ENCODE data around the gene PBX3. TPM values are rescaled to one million over a fixed set of nuclear protein-coding genes. Genes with fewer than 3 reads are reported as not detected.

The PBX3 gene
- total RNA-seq, 1 donor from 2014 or later: 37.6 TPM

DNA sequence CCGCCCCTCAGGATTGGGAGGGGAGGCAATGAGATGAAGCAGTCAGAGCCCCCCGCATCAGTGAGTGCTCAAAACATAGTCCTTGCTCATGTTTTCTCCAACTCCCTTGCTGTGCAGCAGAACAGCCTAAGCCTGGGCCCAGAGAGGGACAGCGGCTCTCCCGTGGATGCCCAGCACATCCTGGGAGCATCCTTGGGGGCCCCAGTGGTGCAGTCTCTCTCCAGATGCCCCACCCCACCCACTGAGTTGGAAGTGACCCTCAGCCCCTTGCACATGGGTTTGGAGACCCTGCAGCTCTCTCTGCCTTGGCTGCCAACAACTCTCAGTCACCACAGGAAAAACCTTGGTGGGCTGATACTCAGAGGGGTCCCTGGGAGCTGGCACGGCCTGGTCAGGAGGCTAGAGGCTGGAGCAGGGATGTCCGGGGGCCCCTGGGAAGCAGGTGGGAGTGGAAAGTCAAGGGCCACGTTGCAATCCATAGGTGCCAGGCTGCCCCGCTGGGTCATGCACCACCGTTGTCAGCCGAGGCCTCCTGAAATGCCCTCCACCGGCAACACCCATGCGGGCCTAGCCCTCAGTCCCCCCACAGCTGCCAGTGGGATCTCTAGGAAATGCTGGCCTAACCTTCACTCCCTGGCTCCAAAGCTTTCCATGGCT, 242.5 kb downstream of the PBX3 start:
- Mint-ChIP-seq H3K4me3 (ENCODE audit: unreplicated experiment) (no peak overlapping the region), H3K27me3 (ENCODE audit: unreplicated experiment) (peaks cover 15% of the 10 kb centered on the region), H3K4me1 (ENCODE audit: unreplicated experiment) (no peaks in the 10 kb centered on the region), H3K9me3 (ENCODE audit: unreplicated experiment) (no peaks in the 10 kb centered on the region), H3K36me3 (ENCODE audit: low read depth, unreplicated experiment) (peaks cover 4% of the 10 kb centered on the region), H3K27ac (ENCODE audit: unreplicated experiment) (no peak overlapping the region)
- TF ChIP-seq, protein P1, sequence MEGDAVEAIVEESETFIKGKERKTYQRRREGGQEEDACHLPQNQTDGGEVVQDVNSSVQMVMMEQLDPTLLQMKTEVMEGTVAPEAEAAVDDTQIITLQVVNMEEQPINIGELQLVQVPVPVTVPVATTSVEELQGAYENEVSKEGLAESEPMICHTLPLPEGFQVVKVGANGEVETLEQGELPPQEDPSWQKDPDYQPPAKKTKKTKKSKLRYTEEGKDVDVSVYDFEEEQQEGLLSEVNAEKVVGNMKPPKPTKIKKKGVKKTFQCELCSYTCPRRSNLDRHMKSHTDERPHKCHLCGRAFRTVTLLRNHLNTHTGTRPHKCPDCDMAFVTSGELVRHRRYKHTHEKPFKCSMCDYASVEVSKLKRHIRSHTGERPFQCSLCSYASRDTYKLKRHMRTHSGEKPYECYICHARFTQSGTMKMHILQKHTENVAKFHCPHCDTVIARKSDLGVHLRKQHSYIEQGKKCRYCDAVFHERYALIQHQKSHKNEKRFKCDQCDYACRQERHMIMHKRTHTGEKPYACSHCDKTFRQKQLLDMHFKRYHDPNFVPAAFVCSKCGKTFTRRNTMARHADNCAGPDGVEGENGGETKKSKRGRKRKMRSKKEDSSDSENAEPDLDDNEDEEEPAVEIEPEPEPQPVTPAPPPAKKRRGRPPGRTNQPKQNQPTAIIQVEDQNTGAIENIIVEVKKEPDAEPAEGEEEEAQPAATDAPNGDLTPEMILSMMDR (IDR thresholded peaks at IDR 0.05; ENCODE audit: unreplicated experiment): no peak
- no peak for DNase-seq (ENCODE audit: low spot score)

DNA sequence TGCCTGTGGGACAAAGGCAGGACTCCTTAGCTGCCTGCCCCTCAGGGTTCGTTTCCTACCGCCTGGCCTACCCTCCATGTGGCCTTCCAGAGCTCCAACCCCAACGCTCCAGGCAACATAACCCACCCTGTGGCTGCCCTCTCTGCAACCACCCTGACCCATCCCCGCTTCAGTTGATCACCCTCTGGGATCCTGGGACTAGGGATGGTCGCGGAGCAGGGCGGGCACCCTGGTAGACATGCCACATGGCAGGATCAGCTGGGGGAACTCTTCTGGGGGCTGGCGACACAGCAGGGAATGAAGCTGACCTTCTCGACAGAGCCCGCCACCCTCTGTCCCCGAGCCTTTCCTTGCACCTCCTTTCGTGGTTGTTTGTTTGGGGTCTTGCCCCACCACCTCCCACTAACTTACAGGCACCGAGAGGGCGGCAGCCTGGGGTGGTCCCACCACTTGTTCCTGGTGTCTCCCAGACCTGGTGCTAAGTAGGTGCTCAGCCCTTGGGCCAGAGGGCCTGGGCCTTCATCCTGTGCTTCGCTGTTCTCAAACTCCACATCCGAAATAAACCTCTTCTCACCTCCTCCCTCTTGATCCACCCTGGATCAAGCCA, 243.1 kb downstream of the PBX3 start:
- peak overlapping the region; percentile 42 for H3K27ac Mint-ChIP-seq (ENCODE audit: unreplicated experiment)
- no peaks in the 10 kb centered on the region for H3K4me1 Mint-ChIP-seq (ENCODE audit: unreplicated experiment)
- TF ChIP-seq, protein P1 (IDR thresholded peaks at IDR 0.05; ENCODE audit: unreplicated experiment): no peak
- H3K4me3 Mint-ChIP-seq (ENCODE audit: unreplicated experiment): no peak overlapping the region
- no peaks in the 10 kb centered on the region for H3K9me3 Mint-ChIP-seq (ENCODE audit: unreplicated experiment)
- H3K27me3 Mint-ChIP-seq (ENCODE audit: unreplicated experiment): peaks cover 12% of the 10 kb centered on the region
- DNase-seq (ENCODE audit: low spot score): no peak
- no peaks in the 10 kb centered on the region for H3K36me3 Mint-ChIP-seq (ENCODE audit: low read depth, unreplicated experiment)

GRCh38 chr9:125990793-125991220, 243.6 kb downstream of the PBX3 start:
- H3K27ac Mint-ChIP-seq (ENCODE audit: unreplicated experiment): peak overlapping the region; percentile 49
- no peak overlapping the region for H3K4me3 Mint-ChIP-seq (ENCODE audit: unreplicated experiment)
- no peaks in the 10 kb centered on the region for H3K9me3 Mint-ChIP-seq (ENCODE audit: unreplicated experiment)
- DNase-seq (ENCODE audit: low spot score): no peak
- no peaks in the 10 kb centered on the region for H3K36me3 Mint-ChIP-seq (ENCODE audit: low read depth, unreplicated experiment)
- no peaks in the 10 kb centered on the region for H3K4me1 Mint-ChIP-seq (ENCODE audit: unreplicated experiment)
- TF ChIP-seq, protein P1 (IDR thresholded peaks at IDR 0.05; ENCODE audit: unreplicated experiment): no peak
- peaks cover 11% of the 10 kb centered on the region for H3K27me3 Mint-ChIP-seq (ENCODE audit: unreplicated experiment)

DNA sequence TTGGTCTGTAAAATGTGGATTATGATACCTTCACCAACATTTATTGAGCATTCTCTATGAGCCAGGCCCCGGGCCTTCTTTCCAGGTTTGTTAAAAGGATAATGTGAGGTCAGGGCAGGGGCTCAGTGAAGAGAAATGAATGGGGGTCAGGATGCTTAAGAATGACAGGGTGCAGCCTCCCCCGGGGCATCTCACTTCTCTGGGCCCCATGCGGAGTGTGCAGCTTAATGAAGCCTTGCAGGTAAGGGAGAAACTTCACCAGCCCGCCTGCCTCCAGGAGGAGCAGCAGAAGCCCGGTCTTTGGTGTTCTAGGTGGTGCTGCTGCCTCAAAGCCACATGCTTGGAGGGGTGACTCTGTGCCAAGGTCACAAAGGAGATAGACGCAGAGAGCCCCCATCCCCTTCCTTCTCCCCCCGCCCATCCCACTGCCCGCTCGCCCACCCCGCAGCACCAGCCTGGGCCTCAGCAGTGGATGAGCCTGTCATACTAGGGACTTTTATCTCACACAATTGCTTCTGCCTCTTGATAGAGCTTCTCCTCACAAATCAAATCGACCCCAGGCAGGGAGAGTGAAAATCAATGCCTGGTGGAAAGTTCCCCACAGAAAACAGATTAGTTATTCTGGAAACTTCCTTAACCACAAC, 244.8 kb downstream of the PBX3 start:
- TF ChIP-seq, protein P1 (IDR thresholded peaks at IDR 0.05; ENCODE audit: unreplicated experiment): no peak
- no peaks in the 10 kb centered on the region for H3K9me3 Mint-ChIP-seq (ENCODE audit: unreplicated experiment)
- no peaks in the 10 kb centered on the region for H3K4me1 Mint-ChIP-seq (ENCODE audit: unreplicated experiment)
- H3K27me3 Mint-ChIP-seq (ENCODE audit: unreplicated experiment): peaks cover 11% of the 10 kb centered on the region
- H3K36me3 Mint-ChIP-seq (ENCODE audit: low read depth, unreplicated experiment): no peaks in the 10 kb centered on the region
- H3K27ac Mint-ChIP-seq (ENCODE audit: unreplicated experiment): no peak overlapping the region
- no peak for DNase-seq (ENCODE audit: low spot score)
- H3K4me3 Mint-ChIP-seq (ENCODE audit: unreplicated experiment): no peak overlapping the region

GRCh38 chr9:125992557-125992956, 245.4 kb downstream of the PBX3 start:
- H3K9me3 Mint-ChIP-seq (ENCODE audit: unreplicated experiment): no peaks in the 10 kb centered on the region

More at GRCh38 chr9:125992557-125992956, 245.4 kb downstream of the PBX3 start:
- peaks cover 11% of the 10 kb centered on the region for H3K27me3 Mint-ChIP-seq (ENCODE audit: unreplicated experiment)
- H3K4me3 Mint-ChIP-seq (ENCODE audit: unreplicated experiment): no peak overlapping the region
- DNase-seq (ENCODE audit: low spot score): no peak
- TF ChIP-seq, protein P1 (IDR thresholded peaks at IDR 0.05; ENCODE audit: unreplicated experiment): no peak
- no peak overlapping the region for H3K27ac Mint-ChIP-seq (ENCODE audit: unreplicated experiment)
- no peaks in the 10 kb centered on the region for H3K36me3 Mint-ChIP-seq (ENCODE audit: low read depth, unreplicated experiment)
- no peaks in the 10 kb centered on the region for H3K4me1 Mint-ChIP-seq (ENCODE audit: unreplicated experiment)

Measured in endothelial cell (in vitro differentiated cells).